Neural cell (in vitro differentiated cells): ENCODE data around the gene EXOC2. TPM values are rescaled to one million over a fixed set of nuclear protein-coding genes. Genes with fewer than 3 reads are reported as not detected.

Experiments used
- H2AFZ ChIP-seq: fragments of 200-600, 300-800 bp; sonication (generic), shearing (Covaris generic); 2 replicates; pipeline ENCODE4 v1.6.0; 2014; ENCODE audit warnings: low read depth, mild to moderate bottlenecking, antibody characterized with exemption, low read length, moderate library complexity
- H3F3A ChIP-seq: fragments of 200-600 bp; shearing (Covaris generic); 2 replicates; pipeline ENCODE4 v1.6.1; 2016; ENCODE audit warnings: mild to moderate bottlenecking, moderate library complexity, mixed read lengths, antibody characterized with exemption, low read length; ENCODE audit not compliant: insufficient read depth, poor library complexity, severe bottlenecking
- H3K27ac ChIP-seq: fragments of 200-600, 300-800 bp; sonication (generic), shearing (Covaris generic); 2 replicates; pipeline ENCODE4 v1.5.1; 2014; ENCODE audit warnings: mild to moderate bottlenecking, low read length, moderate library complexity
- H3K27me3 ChIP-seq: fragments of 300-800, 200-600 bp; sonication (generic), shearing (Covaris generic); 2 replicates; pipeline ENCODE4 v1.6.0; 2014; ENCODE audit warnings: mild to moderate bottlenecking, low read depth, low read length, moderate library complexity; ENCODE audit not compliant: insufficient read depth
- H3K36me3 ChIP-seq: fragments of 300-800, 200-600 bp; sonication (generic), shearing (Covaris generic); 2 replicates; pipeline ENCODE4 v1.5.1; 2014; ENCODE audit warnings: mild to moderate bottlenecking, antibody characterized with exemption, low read length, moderate library complexity; ENCODE audit not compliant: insufficient read depth
- H3K4me2 ChIP-seq: fragments of 300-800, 200-600 bp; sonication (generic), shearing (Covaris generic); 2 replicates; pipeline ENCODE4 v1.6.0; 2014; ENCODE audit warnings: mild to moderate bottlenecking, low read length
- H3K4me3 ChIP-seq: fragments of 300-800, 200-600 bp; sonication (generic), shearing (Covaris generic); 2 replicates; pipeline ENCODE4 v1.5.1; 2014; ENCODE audit warnings: mild to moderate bottlenecking, low read length, moderate library complexity
- H3K79me2 ChIP-seq: fragments of 200-600 bp; shearing (Covaris generic); replicated peaks from 2 replicates; pipeline ENCODE4 v1.6.0; 2014; ENCODE audit warnings: mild to moderate bottlenecking, low read length, moderate library complexity; ENCODE audit not compliant: insufficient read depth
- H3K9ac ChIP-seq: fragments of 300-800, 200-600 bp; sonication (generic), shearing (Covaris generic); 2 replicates; pipeline ENCODE4 v1.6.1; 2016; ENCODE audit warnings: mild to moderate bottlenecking, low read length, mixed read lengths
- H3K9me2 ChIP-seq: fragments of 200-600 bp; shearing (Covaris generic); 2 replicates; pipeline ENCODE4 v1.6.1; 2016; ENCODE audit warnings: mild to moderate bottlenecking, low read length, mixed read lengths; ENCODE audit not compliant: insufficient read depth
- H3K9me3 ChIP-seq: fragments of 200-600, 300-800 bp; sonication (generic), shearing (Covaris generic); 2 replicates; pipeline ENCODE4 v1.6.1; 2016; ENCODE audit warnings: mild to moderate bottlenecking, mixed run types, low read length, moderate library complexity, mixed read lengths
- H4K20me1 ChIP-seq: fragments of 200-600 bp; shearing (Covaris generic); 2 replicates; pipeline ENCODE4 v1.6.1; 2016; ENCODE audit warnings: mild to moderate bottlenecking, mixed run types; ENCODE audit not compliant: insufficient read depth
- CTCF ChIP-seq: fragments of 450-650 bp; IDR thresholded peaks from 2 replicates; pipeline ENCODE4 v1.5.1; 2014; ENCODE audit warnings: antibody characterized with exemption, mild to moderate bottlenecking, moderate library complexity; ENCODE audit not compliant: poor library complexity, severe bottlenecking
- EP300 ChIP-seq: fragments of 450-650 bp; conservative IDR thresholded peaks from 2 replicates; pipeline ENCODE4 v1.6.1; 2014; ENCODE audit warnings: antibody characterized with exemption, mild to moderate bottlenecking, moderate library complexity; ENCODE audit not compliant: poor library complexity, severe bottlenecking
- EZH2 ChIP-seq: fragments of 200-600, 300-800 bp; shearing (Covaris generic), sonication (generic); IDR thresholded peaks from 2 replicates; pipeline ENCODE4 v1.6.1; 2014; ENCODE audit warnings: antibody characterized with exemption, low read length, borderline replicate concordance, mild to moderate bottlenecking; ENCODE audit not compliant: insufficient read depth, poor library complexity, severe bottlenecking
- MXI1 ChIP-seq: fragments of 450-650 bp; conservative IDR thresholded peaks from 2 replicates; pipeline ENCODE4 v1.6.1; 2014; ENCODE audit warnings: antibody characterized with exemption, mild to moderate bottlenecking; ENCODE audit not compliant: poor library complexity, severe bottlenecking
- POLR2AphosphoS5 ChIP-seq: IDR thresholded peaks from 2 replicates; pipeline ENCODE4 v1.6.1; 2012
- RAD21 ChIP-seq: fragments of 450-650 bp; conservative IDR thresholded peaks from 2 replicates; pipeline ENCODE4 v1.6.1; 2014; ENCODE audit warnings: antibody characterized with exemption, mild to moderate bottlenecking, moderate library complexity
- REST ChIP-seq: IDR thresholded peaks from 2 replicates; pipeline ENCODE4 v1.6.1; 2012; ENCODE audit warnings: borderline replicate concordance
- SMC3 ChIP-seq: fragments of 450-650 bp; conservative IDR thresholded peaks from 2 replicates; pipeline ENCODE4 v1.6.1; 2014; ENCODE audit warnings: antibody characterized with exemption, mild to moderate bottlenecking, moderate library complexity; ENCODE audit not compliant: poor library complexity
- TAF1 ChIP-seq: IDR thresholded peaks from 2 replicates; pipeline ENCODE4 v1.6.1; 2012; ENCODE audit warnings: low read depth
- polyA plus RNA-seq: library from polyadenylated mRNA; depleted of rRNA; stranded (reverse); fragments of >200 nt; gene quantifications from 2 replicates; pipeline ENCODE4 v1.2.3, GENCODE V29; 2014

EXOC2 gene
- polyA plus RNA-seq, 1 donor from 2014 or later, result 38.6 TPM

GRCh38 chr6:731924-732323, 39.0 kb upstream of the EXOC2 start:
- TF ChIP-seq RAD21, result no peak
- no peak for TF ChIP-seq EP300
- no peak for TF ChIP-seq EZH2
- TF ChIP-seq POLR2AphosphoS5, result no peak
- no peak for TF ChIP-seq TAF1
- no peak for TF ChIP-seq REST
- TF ChIP-seq MXI1, result no peak
- no peak for TF ChIP-seq SMC3
- no peak for TF ChIP-seq CTCF
- Histone ChIP-seq H3K4me2 (no peak overlapping the region), H2AFZ (no peak overlapping the region)

GRCh38 chr6:729606-730320, 36.8 kb upstream of the EXOC2 start:
- Histone ChIP-seq H3K4me3 (no peak overlapping the region), H3K9me2 (no peaks in the 10 kb centered on the region), H3K79me2 (no peaks in the 10 kb centered on the region), H4K20me1 (no peaks in the 10 kb centered on the region), H3K27me3 (no peaks in the 10 kb centered on the region), H3F3A (no peaks in the 10 kb centered on the region), H3K36me3 (no peaks in the 10 kb centered on the region), H3K4me2 (no peak overlapping the region), H2AFZ (no peak overlapping the region), H3K9ac (no peak overlapping the region), H3K9me3 (no peaks in the 10 kb centered on the region), H3K27ac (no peak overlapping the region)
- TF ChIP-seq EP300, result no peak
- no peak for TF ChIP-seq SMC3
- no peak for TF ChIP-seq MXI1
- no peak for TF ChIP-seq EZH2
- TF ChIP-seq CTCF, result no peak
- TF ChIP-seq POLR2AphosphoS5, result no peak
- TF ChIP-seq REST, result no peak
- TF ChIP-seq RAD21, result no peak

More at GRCh38 chr6:731924-732323, 39.0 kb upstream of the EXOC2 start:
- H3K9me3 ChIP-seq, result no peaks in the 10 kb centered on the region
- H3F3A ChIP-seq, result no peaks in the 10 kb centered on the region
- no peak overlapping the region for H3K9ac ChIP-seq
- H4K20me1 ChIP-seq, result no peaks in the 10 kb centered on the region
- no peak overlapping the region for H3K27ac ChIP-seq
- no peaks in the 10 kb centered on the region for H3K36me3 ChIP-seq
- H3K9me2 ChIP-seq, result no peaks in the 10 kb centered on the region
- no peaks in the 10 kb centered on the region for H3K27me3 ChIP-seq
- no peaks in the 10 kb centered on the region for H3K79me2 ChIP-seq
- H3K4me3 ChIP-seq, result no peak overlapping the region
